ENCODE measurements around the gene NSG1. TPM values are rescaled to one million over a fixed set of nuclear protein-coding genes. Genes with fewer than 3 reads are reported as not detected.

The NSG1 gene
- polyA plus RNA-seq, 2 of the 4 experiments (the other 2 are of a cell fraction) = 0.26 to 0.34 TPM

DNA sequence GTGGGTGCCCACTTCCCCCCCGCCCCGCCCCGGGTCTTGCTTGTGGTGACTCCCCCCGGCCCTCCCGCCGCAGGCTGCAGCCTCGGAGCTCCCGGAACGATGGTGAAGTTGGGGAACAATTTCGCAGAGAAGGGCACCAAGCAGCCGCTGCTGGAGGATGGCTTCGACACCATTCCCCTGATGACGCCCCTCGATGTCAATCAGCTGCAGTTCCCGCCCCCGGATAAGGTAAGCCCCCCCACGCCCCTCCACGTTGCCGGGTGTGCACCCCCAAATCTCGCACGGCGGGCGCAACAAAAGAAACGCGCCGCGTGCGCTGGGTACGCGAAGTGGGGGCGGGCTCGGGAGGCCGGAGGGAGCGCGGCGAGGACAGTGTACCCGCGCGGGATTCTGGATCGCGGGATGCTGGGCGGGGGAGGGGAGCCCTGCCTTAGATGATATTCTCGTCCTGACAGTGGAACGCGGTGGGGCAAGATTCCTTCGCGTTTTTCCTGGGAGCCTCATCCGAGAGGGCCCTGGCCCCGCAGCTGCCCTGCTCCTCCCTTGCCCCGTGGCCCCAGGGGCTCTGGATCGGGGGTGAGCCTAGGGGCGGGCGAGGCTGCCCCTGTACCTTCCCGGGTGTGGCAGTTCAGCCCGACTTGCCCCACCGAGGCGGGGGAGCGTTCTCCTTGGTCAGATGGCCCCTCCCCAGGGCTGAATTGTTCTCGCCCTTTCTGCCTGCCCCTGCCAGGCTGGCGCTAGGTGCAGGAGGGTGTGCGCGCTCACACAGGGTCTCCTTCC is 819 bp downstream of the NSG1 start:
- Histone ChIP-seq H3K4me1 (peaks cover 15% of the 10 kb centered on the region), H3K4me2 (peak overlapping the region; percentile 95), H3K27ac (peak overlapping the region in 1 of 2 experiments; percentile 60; a peak in 2 of 6 replicates), H3K9me3 (no peaks in the 10 kb centered on the region), H3K4me3 (peak overlapping the region; percentile 53)
- DNase-seq (ENCODE audit: low read depth in 1 of 2, low spot score in 1 of 2) = no peak
- 46% methylated on average over 3 of the region's 62 CpGs for WGBS (ENCODE audit: missing lambda C conversion rate)
- TF ChIP-seq PHF8 (IDR thresholded peaks at IDR 0.05; ENCODE audit: borderline replicate concordance, low read depth) = no peak
- no peak for TF ChIP-seq HOXB13 (CRISPR knock-in tag; IDR thresholded peaks at IDR 0.05; ENCODE audit: low read depth)
- TF ChIP-seq CBX8 (IDR thresholded peaks at IDR 0.05) = no peak
- no peak for TF ChIP-seq ESRRA (IDR thresholded peaks at IDR 0.05; ENCODE audit: borderline replicate concordance, low read length)
- TF ChIP-seq RNF2 (IDR thresholded peaks at IDR 0.05; ENCODE audit: borderline replicate concordance, low read depth) = no peak
- no peak for TF ChIP-seq FOXS1 (CRISPR knock-in tag; IDR thresholded peaks at IDR 0.05)
- no peak for TF ChIP-seq RARB (CRISPR knock-in tag; IDR thresholded peaks at IDR 0.05)
- TF ChIP-seq HDAC2 (IDR thresholded peaks at IDR 0.05) = no peak
- TF ChIP-seq CHD2 (IDR thresholded peaks at IDR 0.05; ENCODE audit: low read length, partially characterized antibody) = no peak
- no peak for TF ChIP-seq NPAS2 (CRISPR knock-in tag; IDR thresholded peaks at IDR 0.05; ENCODE audit: borderline replicate concordance)
- no peak for TF ChIP-seq MAFK (IDR thresholded peaks at IDR 0.05; ENCODE audit: partially characterized antibody)
- TF ChIP-seq, protein P1, sequence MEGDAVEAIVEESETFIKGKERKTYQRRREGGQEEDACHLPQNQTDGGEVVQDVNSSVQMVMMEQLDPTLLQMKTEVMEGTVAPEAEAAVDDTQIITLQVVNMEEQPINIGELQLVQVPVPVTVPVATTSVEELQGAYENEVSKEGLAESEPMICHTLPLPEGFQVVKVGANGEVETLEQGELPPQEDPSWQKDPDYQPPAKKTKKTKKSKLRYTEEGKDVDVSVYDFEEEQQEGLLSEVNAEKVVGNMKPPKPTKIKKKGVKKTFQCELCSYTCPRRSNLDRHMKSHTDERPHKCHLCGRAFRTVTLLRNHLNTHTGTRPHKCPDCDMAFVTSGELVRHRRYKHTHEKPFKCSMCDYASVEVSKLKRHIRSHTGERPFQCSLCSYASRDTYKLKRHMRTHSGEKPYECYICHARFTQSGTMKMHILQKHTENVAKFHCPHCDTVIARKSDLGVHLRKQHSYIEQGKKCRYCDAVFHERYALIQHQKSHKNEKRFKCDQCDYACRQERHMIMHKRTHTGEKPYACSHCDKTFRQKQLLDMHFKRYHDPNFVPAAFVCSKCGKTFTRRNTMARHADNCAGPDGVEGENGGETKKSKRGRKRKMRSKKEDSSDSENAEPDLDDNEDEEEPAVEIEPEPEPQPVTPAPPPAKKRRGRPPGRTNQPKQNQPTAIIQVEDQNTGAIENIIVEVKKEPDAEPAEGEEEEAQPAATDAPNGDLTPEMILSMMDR (IDR thresholded peaks at IDR 0.05) = no peak
- TF ChIP-seq SREBF2 (IDR thresholded peaks at IDR 0.05) = no peak
- no peak for TF ChIP-seq POLR2A (IDR thresholded peaks at IDR 0.05; ENCODE audit: low read length)
- TF ChIP-seq ZFP36 (IDR thresholded peaks at IDR 0.05; ENCODE audit: borderline replicate concordance, partially characterized antibody) = no peak
- no peak for TF ChIP-seq CEBPB (IDR thresholded peaks at IDR 0.05)
- no peak for TF ChIP-seq MAZ (IDR thresholded peaks at IDR 0.05; ENCODE audit: borderline replicate concordance, low read depth, low read length)
- TF ChIP-seq, protein P2, sequence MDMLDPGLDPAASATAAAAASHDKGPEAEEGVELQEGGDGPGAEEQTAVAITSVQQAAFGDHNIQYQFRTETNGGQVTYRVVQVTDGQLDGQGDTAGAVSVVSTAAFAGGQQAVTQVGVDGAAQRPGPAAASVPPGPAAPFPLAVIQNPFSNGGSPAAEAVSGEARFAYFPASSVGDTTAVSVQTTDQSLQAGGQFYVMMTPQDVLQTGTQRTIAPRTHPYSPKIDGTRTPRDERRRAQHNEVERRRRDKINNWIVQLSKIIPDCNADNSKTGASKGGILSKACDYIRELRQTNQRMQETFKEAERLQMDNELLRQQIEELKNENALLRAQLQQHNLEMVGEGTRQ (IDR thresholded peaks at IDR 0.05) = no peak
- TF ChIP-seq GATA3 (IDR thresholded peaks at IDR 0.05; ENCODE audit: borderline replicate concordance) = no peak
- ChIA-PET CTCF (no interaction called here), POLR2A (no interaction called here)
- no peak for ATAC-seq
- FAIRE-seq = no peak

DNA sequence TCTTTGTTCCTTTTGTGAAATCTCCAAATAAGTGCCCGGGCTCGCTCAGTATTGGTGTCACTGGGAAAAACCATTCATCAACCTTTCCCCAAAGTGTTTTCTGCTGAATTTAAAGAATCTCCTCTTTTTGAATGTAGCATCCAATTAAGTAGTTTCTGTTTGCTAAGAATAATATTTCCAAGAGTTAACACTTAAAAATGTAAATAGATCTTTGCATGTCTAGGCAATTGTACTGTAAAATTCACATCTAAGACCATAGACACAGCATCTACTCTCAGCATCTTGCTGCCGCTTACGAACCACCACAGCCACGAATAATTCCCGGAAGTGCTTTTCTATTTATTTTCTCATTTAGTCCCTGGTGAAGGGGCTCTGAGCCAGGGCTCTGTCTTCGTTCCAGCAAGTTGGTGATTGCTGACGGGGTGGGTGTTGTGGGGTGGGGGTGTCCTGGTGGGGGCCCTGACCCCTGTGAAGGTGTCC is 1.4 kb downstream of the NSG1 start:
- ChIA-PET POLR2A (no interaction called here), CTCF (no interaction called here)
- Histone ChIP-seq H3K27ac (no peak overlapping the region), H3K4me2 (peak overlapping the region; percentile 95; the same call in 2 of the 3 replicates), H3K4me1 (peaks cover 15% of the 10 kb centered on the region), H3K9me3 (no peaks in the 10 kb centered on the region), H3K4me3 (no peak overlapping the region)
- WGBS (ENCODE audit: missing lambda C conversion rate) = 46% methylated on average over 7 of the region's 8 CpGs
- ATAC-seq = no peak
- no peak for FAIRE-seq
- DNase-seq (ENCODE audit: low read depth in 1 of 2, low spot score in 1 of 2) = no peak
- TF ChIP-seq EHF (CRISPR knock-in tag; IDR thresholded peaks at IDR 0.05) = no peak
- no peak for TF ChIP-seq HOXB13 (CRISPR knock-in tag; IDR thresholded peaks at IDR 0.05; ENCODE audit: low read depth)
- no peak for TF ChIP-seq POLR2A (IDR thresholded peaks at IDR 0.05; ENCODE audit: low read length)
- no peak for TF ChIP-seq EHMT2 (IDR thresholded peaks at IDR 0.05; ENCODE audit: low read depth)
- no peak for TF ChIP-seq RAD21 (conservative IDR thresholded peaks at IDR 0.05 in 1 of 2, IDR thresholded peaks at IDR 0.05 in 1 of 2)
- no peak for TF ChIP-seq RFX5 (IDR thresholded peaks at IDR 0.05)
- no peak for TF ChIP-seq CBX2 (IDR thresholded peaks at IDR 0.05; ENCODE audit: borderline replicate concordance, low read depth)
- TF ChIP-seq ZNF302 (CRISPR knock-in tag; IDR thresholded peaks at IDR 0.05) = no peak
- TF ChIP-seq ZC3H11A (IDR thresholded peaks at IDR 0.05) = no peak
- no peak for TF ChIP-seq NPAS2 (CRISPR knock-in tag; IDR thresholded peaks at IDR 0.05; ENCODE audit: borderline replicate concordance)
- no peak for TF ChIP-seq POLR2AphosphoS2 (conservative IDR thresholded peaks at IDR 0.05; ENCODE audit: low read length)
- no peak for TF ChIP-seq KDM5A (IDR thresholded peaks at IDR 0.05)
- TF ChIP-seq, protein P3, sequence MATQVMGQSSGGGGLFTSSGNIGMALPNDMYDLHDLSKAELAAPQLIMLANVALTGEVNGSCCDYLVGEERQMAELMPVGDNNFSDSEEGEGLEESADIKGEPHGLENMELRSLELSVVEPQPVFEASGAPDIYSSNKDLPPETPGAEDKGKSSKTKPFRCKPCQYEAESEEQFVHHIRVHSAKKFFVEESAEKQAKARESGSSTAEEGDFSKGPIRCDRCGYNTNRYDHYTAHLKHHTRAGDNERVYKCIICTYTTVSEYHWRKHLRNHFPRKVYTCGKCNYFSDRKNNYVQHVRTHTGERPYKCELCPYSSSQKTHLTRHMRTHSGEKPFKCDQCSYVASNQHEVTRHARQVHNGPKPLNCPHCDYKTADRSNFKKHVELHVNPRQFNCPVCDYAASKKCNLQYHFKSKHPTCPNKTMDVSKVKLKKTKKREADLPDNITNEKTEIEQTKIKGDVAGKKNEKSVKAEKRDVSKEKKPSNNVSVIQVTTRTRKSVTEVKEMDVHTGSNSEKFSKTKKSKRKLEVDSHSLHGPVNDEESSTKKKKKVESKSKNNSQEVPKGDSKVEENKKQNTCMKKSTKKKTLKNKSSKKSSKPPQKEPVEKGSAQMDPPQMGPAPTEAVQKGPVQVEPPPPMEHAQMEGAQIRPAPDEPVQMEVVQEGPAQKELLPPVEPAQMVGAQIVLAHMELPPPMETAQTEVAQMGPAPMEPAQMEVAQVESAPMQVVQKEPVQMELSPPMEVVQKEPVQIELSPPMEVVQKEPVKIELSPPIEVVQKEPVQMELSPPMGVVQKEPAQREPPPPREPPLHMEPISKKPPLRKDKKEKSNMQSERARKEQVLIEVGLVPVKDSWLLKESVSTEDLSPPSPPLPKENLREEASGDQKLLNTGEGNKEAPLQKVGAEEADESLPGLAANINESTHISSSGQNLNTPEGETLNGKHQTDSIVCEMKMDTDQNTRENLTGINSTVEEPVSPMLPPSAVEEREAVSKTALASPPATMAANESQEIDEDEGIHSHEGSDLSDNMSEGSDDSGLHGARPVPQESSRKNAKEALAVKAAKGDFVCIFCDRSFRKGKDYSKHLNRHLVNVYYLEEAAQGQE (IDR thresholded peaks at IDR 0.05) = no peak
- no peak for TF ChIP-seq BHLHE40 (IDR thresholded peaks at IDR 0.05; ENCODE audit: low read depth, low read length)
- TF ChIP-seq, protein P4, sequence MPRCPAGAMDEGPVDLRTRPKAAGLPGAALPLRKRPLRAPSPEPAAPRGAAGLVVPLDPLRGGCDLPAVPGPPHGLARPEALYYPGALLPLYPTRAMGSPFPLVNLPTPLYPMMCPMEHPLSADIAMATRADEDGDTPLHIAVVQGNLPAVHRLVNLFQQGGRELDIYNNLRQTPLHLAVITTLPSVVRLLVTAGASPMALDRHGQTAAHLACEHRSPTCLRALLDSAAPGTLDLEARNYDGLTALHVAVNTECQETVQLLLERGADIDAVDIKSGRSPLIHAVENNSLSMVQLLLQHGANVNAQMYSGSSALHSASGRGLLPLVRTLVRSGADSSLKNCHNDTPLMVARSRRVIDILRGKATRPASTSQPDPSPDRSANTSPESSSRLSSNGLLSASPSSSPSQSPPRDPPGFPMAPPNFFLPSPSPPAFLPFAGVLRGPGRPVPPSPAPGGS (IDR thresholded peaks at IDR 0.05) = no peak
- no peak for TF ChIP-seq RCOR1 (IDR thresholded peaks at IDR 0.05; ENCODE audit: low read depth, low read length)
